GM12801 (cell line): ENCODE results near the gene SESTD1.

Source experiments
- CTCF ChIP-seq: IDR thresholded peaks from one replicate; pipeline ENCODE4 v1.5.1; 2011; ENCODE audit warnings: control low read depth; ENCODE audit not compliant: insufficient read length; ENCODE audit errors: extremely low read depth

Gene SESTD1

GRCh38 chr2:179211355-179211754, 53.3 kb downstream of the SESTD1 start:
- no peak for TF ChIP-seq CTCF

GRCh38 chr2:179207047-179207446, 57.6 kb downstream of the SESTD1 start:
- no peak for TF ChIP-seq CTCF

- TF ChIP-seq CTCF: no peak
Observed at GRCh38 chr2:179201869-179202268, 62.8 kb downstream of the SESTD1 start.

DNA sequence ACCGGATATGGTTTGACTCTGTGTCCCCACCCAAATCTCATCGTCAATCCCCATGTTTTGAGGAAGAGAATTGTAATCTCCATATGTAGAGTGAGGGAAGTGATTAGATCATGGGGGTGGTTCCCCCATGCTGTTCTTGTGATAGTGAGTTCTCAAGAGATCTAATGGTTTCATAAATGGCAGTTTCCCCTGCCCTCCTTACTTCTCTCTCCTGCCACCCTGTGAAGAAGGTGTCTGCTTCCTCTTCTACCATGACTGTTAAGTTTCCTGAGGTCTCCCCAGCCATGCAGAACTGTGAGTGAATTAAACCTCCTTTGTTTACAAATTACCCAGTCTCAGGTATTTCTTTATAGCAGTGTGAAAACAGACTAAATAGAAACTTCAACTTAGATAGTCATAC, 69.5 kb downstream of the SESTD1 start:
- no peak for TF ChIP-seq CTCF

GRCh38 chr2:179193759-179194394, 70.8 kb downstream of the SESTD1 start:
- TF ChIP-seq CTCF: no peak

DNA sequence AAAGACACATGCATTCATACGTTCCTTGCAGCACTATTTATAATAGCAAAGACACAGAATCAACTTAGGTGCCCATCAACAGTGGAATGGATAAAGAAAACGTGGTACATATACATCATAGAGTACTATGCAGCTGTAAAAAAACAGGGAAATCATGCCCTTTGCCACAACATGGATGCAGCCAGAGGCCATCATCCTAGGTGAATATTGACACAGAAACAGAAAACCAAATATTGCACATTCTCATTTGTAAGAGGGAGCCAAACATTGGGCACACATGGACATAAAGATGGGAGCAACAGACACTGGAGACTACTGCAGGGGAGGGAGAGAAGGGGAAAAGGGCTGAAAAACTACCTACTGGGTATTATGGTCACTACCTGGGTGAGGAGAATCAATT, 73.5 kb downstream of the SESTD1 start:
- no peak for TF ChIP-seq CTCF

GRCh38 chr2:179186126-179186525, 78.5 kb downstream of the SESTD1 start:
- no peak for TF ChIP-seq CTCF
